ENCODE data around the gene CASP6. TPM values are rescaled to one million over a fixed set of nuclear protein-coding genes. Genes with fewer than 3 reads are reported as not detected.

CASP6 gene
- total RNA-seq, 2 experiments from 2014 or later, result 5.4 to 5.5 TPM

GRCh38 chr4:109729117-109729717, 26.0 kb upstream of the CASP6 start:
- TF ChIP-seq CTCF (IDR thresholded peaks at IDR 0.05), result no peak
- peak overlapping the region; percentile 92 for H3K4me3 Mint-ChIP-seq
- intact Hi-C loops (cut with DNase I, micrococcal nuclease), result loop anchor here (1.0 to 10.0 kb wide), 3 partner anchors 86 to 1104 kb away; partner anchors contain the start of genes GAR1 (in 1 of the 2), MCUB (in 1 of the 2) and RPL34 (in 1 of the 2)
- ATAC-seq (ENCODE audit: poor library complexity), result no peak
- H3K4me3 ChIP-seq (ENCODE audit: low read length), result peak overlapping the region; percentile 93
- peaks cover 33% of the 10 kb centered on the region for H3K4me1 Mint-ChIP-seq (ENCODE audit: low read depth)
- no peaks in the 10 kb centered on the region for H3K27me3 Mint-ChIP-seq
- H3K36me3 ChIP-seq (ENCODE audit: insufficient read depth, low read length), result peaks cover 6% of the 10 kb centered on the region
- no peaks in the 10 kb centered on the region for H3K9me3 Mint-ChIP-seq
- no peaks in the 10 kb centered on the region for H3K27me3 ChIP-seq (ENCODE audit: control insufficient read depth in 1 of 2, insufficient read depth in 2 of 2, low read length in 2 of 2)
- H3K9me3 ChIP-seq (ENCODE audit: control insufficient read depth in 1 of 2, insufficient read depth in 1 of 2, low read length in 2 of 2), result no peaks in the 10 kb centered on the region
- peaks cover 16% of the 10 kb centered on the region for H3K4me1 ChIP-seq (ENCODE audit: insufficient read depth, low read length)
- peak overlapping the region; percentile 89 for H3K27ac Mint-ChIP-seq
- peaks cover 21% of the 10 kb centered on the region for H3K36me3 Mint-ChIP-seq (ENCODE audit: low read depth)
- POLR2A ChIA-PET, result interaction anchor here (1.3 to 2.1 kb wide), 4 partner anchors 26 to 295 kb away, joined by 3 to 9 read pairs (median 6); partner anchors contain the start of genes CASP6 and SEC24B
- peak overlapping the region; percentile 33 to 35 for H3K27ac ChIP-seq (ENCODE audit: low read depth in 1 of 2, low read length in 2 of 2)
- DNase-seq, result no peak
- CTCF ChIA-PET, result interaction anchor here (3.2 kb wide), 1 partner anchor 26 kb away, joined by 13 read pairs; the partner anchor contains the start of gene CASP6

GRCh38 chr4:109728385-109728784, 25.1 kb upstream of the CASP6 start:
- peak overlapping the region; percentile 92 for H3K4me3 Mint-ChIP-seq
- H3K4me1 Mint-ChIP-seq (ENCODE audit: low read depth), result peaks cover 33% of the 10 kb centered on the region
- no peak for DNase-seq
- Histone ChIP-seq H3K27ac (ENCODE audit: low read depth in 1 of 2, low read length in 2 of 2) (no peak overlapping the region), H3K9me3 (ENCODE audit: control insufficient read depth in 1 of 2, insufficient read depth in 1 of 2, low read length in 2 of 2) (no peaks in the 10 kb centered on the region), H3K4me1 (ENCODE audit: insufficient read depth, low read length) (peaks cover 16% of the 10 kb centered on the region), H3K27me3 (ENCODE audit: control insufficient read depth in 1 of 2, insufficient read depth in 2 of 2, low read length in 2 of 2) (no peaks in the 10 kb centered on the region), H3K4me3 (ENCODE audit: low read length) (no peak overlapping the region), H3K36me3 (ENCODE audit: insufficient read depth, low read length) (peaks cover 6% of the 10 kb centered on the region)
- intact Hi-C loops (cut with DNase I, micrococcal nuclease), result loop anchor here in 1 of 2 experiments (2.0 to 10.0 kb wide), 2 partner anchors 168 to 1104 kb away; partner anchors contain the start of genes MCUB and RPL34
- TF ChIP-seq CTCF (IDR thresholded peaks at IDR 0.05), result no peak
- ATAC-seq (ENCODE audit: poor library complexity), result no peak
- CTCF ChIA-PET, result interaction anchor here (3.2 kb wide), 1 partner anchor 26 kb away, joined by 13 read pairs; the partner anchor contains the start of gene CASP6
- POLR2A ChIA-PET, result interaction anchor here (0.8 to 1.3 kb wide), 2 partner anchors 25 to 290 kb away, joined by 3 to 4 read pairs; partner anchors contain the start of gene CASP6
- H3K27me3 Mint-ChIP-seq, result no peaks in the 10 kb centered on the region
- peak overlapping the region; percentile 89 for H3K27ac Mint-ChIP-seq
- H3K36me3 Mint-ChIP-seq (ENCODE audit: low read depth), result peaks cover 22% of the 10 kb centered on the region
- H3K9me3 Mint-ChIP-seq, result no peaks in the 10 kb centered on the region

GRCh38 chr4:109723110-109723509, 19.9 kb upstream of the CASP6 start:
- intact Hi-C loops (cut with DNase I, micrococcal nuclease), result loop anchor here in 1 of 2 experiments (10.0 kb wide), 1 partner anchor 1098 kb away; the partner anchor contains the start of gene RPL34
- Mint-ChIP-seq H3K4me3 (no peak overlapping the region), H3K4me1 (ENCODE audit: low read depth) (peaks cover 30% of the 10 kb centered on the region)

More at GRCh38 chr4:109723110-109723509, 19.9 kb upstream of the CASP6 start:
- ChIA-PET POLR2A (no interaction called here), CTCF (no interaction called here)
- TF ChIP-seq CTCF (IDR thresholded peaks at IDR 0.05), result no peak
- H3K27ac ChIP-seq (ENCODE audit: low read depth in 1 of 2, low read length in 2 of 2), result no peak overlapping the region
- DNase-seq (no peak), ATAC-seq (ENCODE audit: poor library complexity) (no peak)
- Mint-ChIP-seq H3K36me3 (ENCODE audit: low read depth) (peaks cover 24% of the 10 kb centered on the region), H3K9me3 (no peaks in the 10 kb centered on the region), H3K27ac (no peak overlapping the region), H3K27me3 (no peaks in the 10 kb centered on the region)
- no peaks in the 10 kb centered on the region for H3K9me3 ChIP-seq (ENCODE audit: control insufficient read depth in 1 of 2, insufficient read depth in 1 of 2, low read length in 2 of 2)
- H3K4me3 ChIP-seq (ENCODE audit: low read length), result no peak overlapping the region
- H3K27me3 ChIP-seq (ENCODE audit: control insufficient read depth in 1 of 2, insufficient read depth in 2 of 2, low read length in 2 of 2), result no peaks in the 10 kb centered on the region
- peaks cover 6% of the 10 kb centered on the region for H3K36me3 ChIP-seq (ENCODE audit: insufficient read depth, low read length)
- peaks cover 3% of the 10 kb centered on the region for H3K4me1 ChIP-seq (ENCODE audit: insufficient read depth, low read length)

Measured in CD4-positive, alpha-beta T cell (primary cell).